ENCODE data around the gene TMEM156. TPM values are rescaled to one million over a fixed set of nuclear protein-coding genes. Genes with fewer than 3 reads are reported as not detected.
"Not testable (repeated sequence)": the region's sequence is repeated elsewhere in the genome, so short reads cannot be mapped to it uniquely, and the experiment has no call there.

Gene TMEM156
- total RNA-seq, 6 experiments from 2014 or later, result 0.29 to 2.8 (median 1.2) TPM; not detected in 1

DNA sequence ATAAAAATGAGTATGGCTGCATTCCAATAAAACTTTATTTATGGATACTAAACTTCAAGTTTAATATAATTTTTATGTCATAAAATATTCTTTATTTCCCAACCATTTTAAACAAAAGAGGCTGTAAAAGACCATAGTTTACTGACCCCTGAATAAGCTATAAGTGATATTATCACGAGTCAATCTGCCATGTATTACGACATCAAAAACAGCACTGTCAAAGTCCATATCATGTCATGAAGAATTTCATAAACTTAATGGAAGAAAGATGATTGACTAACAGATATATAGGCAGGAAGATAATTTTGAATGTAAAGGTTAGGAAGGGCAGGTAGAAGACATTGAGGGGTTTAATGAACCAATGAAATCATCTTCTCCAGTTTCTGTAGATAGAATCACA, 18.2 kb downstream of the TMEM156 start:
- 51% methylated on average over 2 of the region's 2 CpGs for WGBS (ENCODE audit: insufficient coverage, low coverage, low lambda C conversion rate, missing lambda C conversion rate)
- Histone ChIP-seq H3K27me3 (no peaks in the 10 kb centered on the region), H3K27ac (no peak overlapping the region), H3K36me3 (no peaks in the 10 kb centered on the region), H3K9me3 (no peaks in the 10 kb centered on the region), H3K4me1 (no peaks in the 10 kb centered on the region), H3K4me3 (no peak overlapping the region)
- TF ChIP-seq, protein P1, sequence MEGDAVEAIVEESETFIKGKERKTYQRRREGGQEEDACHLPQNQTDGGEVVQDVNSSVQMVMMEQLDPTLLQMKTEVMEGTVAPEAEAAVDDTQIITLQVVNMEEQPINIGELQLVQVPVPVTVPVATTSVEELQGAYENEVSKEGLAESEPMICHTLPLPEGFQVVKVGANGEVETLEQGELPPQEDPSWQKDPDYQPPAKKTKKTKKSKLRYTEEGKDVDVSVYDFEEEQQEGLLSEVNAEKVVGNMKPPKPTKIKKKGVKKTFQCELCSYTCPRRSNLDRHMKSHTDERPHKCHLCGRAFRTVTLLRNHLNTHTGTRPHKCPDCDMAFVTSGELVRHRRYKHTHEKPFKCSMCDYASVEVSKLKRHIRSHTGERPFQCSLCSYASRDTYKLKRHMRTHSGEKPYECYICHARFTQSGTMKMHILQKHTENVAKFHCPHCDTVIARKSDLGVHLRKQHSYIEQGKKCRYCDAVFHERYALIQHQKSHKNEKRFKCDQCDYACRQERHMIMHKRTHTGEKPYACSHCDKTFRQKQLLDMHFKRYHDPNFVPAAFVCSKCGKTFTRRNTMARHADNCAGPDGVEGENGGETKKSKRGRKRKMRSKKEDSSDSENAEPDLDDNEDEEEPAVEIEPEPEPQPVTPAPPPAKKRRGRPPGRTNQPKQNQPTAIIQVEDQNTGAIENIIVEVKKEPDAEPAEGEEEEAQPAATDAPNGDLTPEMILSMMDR (IDR thresholded peaks at IDR 0.05), result no peak
- TF ChIP-seq POLR2A (IDR thresholded peaks at IDR 0.05), result no peak
- no peak for DNase-seq
- no peak for ATAC-seq
- intact Hi-C loops (cut with DNase I), result no loop called here

DNA sequence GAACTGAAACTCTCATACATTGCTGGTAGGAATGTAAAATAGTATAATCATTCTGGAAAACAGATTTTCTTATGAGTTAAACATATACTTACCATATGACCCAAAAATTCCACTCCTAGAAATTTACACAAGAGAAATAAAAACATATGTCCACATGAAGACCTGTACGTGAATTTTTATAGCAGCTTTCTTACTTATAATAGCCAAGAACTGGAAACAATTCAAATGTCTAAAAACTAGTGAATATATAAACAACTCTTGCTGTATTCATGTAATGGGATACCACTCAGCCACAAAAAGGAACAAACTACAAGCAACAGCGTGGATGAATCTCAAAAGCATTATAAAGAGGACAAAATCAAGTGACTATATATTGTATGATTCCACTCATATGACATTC, 27.5 kb downstream of the TMEM156 start:
- no peak overlapping the region for H3K27ac ChIP-seq
- TF ChIP-seq, protein P1 (IDR thresholded peaks at IDR 0.05), result no peak
- TF ChIP-seq POLR2A (IDR thresholded peaks at IDR 0.05), result no peak
- H3K27me3 ChIP-seq, result no peaks in the 10 kb centered on the region
- peaks cover 0 to under 1% (median 0%) of the 10 kb centered on the region in 4 donors for H3K9me3 ChIP-seq
- ATAC-seq (no peak), DNase-seq (no peak)
- H3K36me3 ChIP-seq, result no peaks in the 10 kb centered on the region
- intact Hi-C loops (cut with DNase I), result no loop called here
- no peaks in the 10 kb centered on the region for H3K4me1 ChIP-seq
- WGBS (ENCODE audit: insufficient coverage, low coverage, low lambda C conversion rate, missing lambda C conversion rate), result 74% methylated on average over 2 of the region's 2 CpGs
- H3K4me3 ChIP-seq, result no peak overlapping the region

DNA sequence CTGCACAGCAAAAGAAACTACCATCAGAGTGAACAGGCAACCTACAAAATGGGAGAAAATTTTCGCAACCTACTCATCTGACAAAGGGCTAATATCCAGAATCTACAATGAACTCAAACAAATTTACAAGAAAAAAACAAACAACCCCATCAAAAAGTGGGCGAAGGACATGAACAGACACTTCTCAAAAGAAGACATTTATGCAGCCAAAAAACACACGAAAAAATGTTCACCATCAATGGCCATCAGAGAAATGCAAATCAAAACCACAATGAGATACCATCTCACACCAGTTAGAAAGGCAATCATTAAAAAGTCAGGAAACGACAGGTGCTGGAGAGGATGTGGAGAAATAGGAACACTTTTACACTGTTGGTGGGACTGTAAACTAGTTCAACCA, 30.2 kb downstream of the TMEM156 start:
- not testable (repeated sequence) for ATAC-seq

DNA sequence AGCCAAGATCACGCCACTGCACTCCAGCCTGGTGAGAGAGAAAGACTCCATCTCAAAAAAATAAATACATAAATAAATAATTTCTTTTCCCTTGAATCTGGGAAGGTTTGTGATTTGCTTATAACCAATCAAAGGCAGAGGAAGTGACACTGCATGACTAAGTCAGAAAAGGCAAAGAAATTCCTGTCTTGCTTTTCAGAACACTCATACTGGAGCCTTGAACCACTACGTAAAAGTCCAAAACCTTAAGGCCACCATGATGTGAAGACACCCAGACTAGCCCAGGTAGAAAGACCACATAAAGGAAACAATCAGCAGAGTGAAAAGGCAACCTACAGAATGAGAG, 36.6 kb downstream of the TMEM156 start:
- Histone ChIP-seq H3K4me3 (no peak overlapping the region), H3K36me3 (no peaks in the 10 kb centered on the region), H3K9me3 (peaks cover 0 to 6% (median 0%) of the 10 kb centered on the region in 4 donors), H3K27me3 (no peaks in the 10 kb centered on the region), H3K4me1 (peaks cover 0 to 2% (median 0%) of the 10 kb centered on the region in 4 donors), H3K27ac (no peak overlapping the region)
- ATAC-seq (no peak), DNase-seq (no peak)
- WGBS (ENCODE audit: insufficient coverage, low coverage, low lambda C conversion rate, missing lambda C conversion rate), result 72% methylated on average over 2 of the region's 2 CpGs
- intact Hi-C loops (cut with DNase I), result no loop called here
- TF ChIP-seq POLR2A (IDR thresholded peaks at IDR 0.05), result no peak
- TF ChIP-seq, protein P1 (IDR thresholded peaks at IDR 0.05), result no peak

More for the DNA sequence above, 30.2 kb downstream of the TMEM156 start:
- H3K36me3 ChIP-seq; H3K27ac ChIP-seq; intact Hi-C loops (cut with DNase I); DNase-seq; H3K4me3 ChIP-seq; H3K9me3 ChIP-seq; H3K27me3 ChIP-seq; H3K4me1 ChIP-seq: not testable (repeated sequence)
- 60% methylated on average over 2 of the region's 4 CpGs for WGBS (ENCODE audit: insufficient coverage, low coverage, low lambda C conversion rate, missing lambda C conversion rate)

DNA sequence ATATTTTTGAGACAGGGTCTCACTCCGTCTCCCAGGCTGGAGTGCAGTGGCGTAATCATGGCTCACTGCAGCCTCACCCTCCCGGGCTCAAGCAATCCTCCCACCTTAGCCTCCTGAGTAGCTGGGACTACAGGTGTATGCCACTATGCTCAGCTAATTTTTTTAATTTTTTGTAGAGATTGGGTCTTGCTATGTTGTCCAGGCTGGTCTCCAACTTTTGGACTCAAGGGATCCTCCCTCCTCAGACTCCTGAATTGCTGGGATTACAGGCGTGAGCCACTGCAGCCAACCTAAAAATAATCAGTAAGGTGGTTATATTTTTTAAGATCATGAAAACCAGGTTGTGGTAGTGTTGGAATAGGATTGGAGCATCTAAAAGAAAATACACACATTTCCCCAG, 38.1 kb downstream of the TMEM156 start:
- intact Hi-C loops (cut with DNase I), result no loop called here
- no peak for ATAC-seq
- H3K27me3 ChIP-seq, result no peaks in the 10 kb centered on the region
- 69% methylated on average over 3 of the region's 4 CpGs for WGBS (ENCODE audit: insufficient coverage, low coverage, low lambda C conversion rate, missing lambda C conversion rate)
- peaks cover 0 to 11% (median 0%) of the 10 kb centered on the region in 4 donors for H3K4me1 ChIP-seq
- H3K36me3 ChIP-seq, result no peaks in the 10 kb centered on the region
- H3K9me3 ChIP-seq, result no peaks in the 10 kb centered on the region
- H3K27ac ChIP-seq, result no peak overlapping the region
- no peak for DNase-seq
- TF ChIP-seq POLR2A (IDR thresholded peaks at IDR 0.05), result no peak
- TF ChIP-seq, protein P1 (IDR thresholded peaks at IDR 0.05), result no peak
- H3K4me3 ChIP-seq, result no peak overlapping the region

Data from right lobe of liver (tissue), 6 donors.